Measurements from ENCODE around the gene CLECL1. TPM values are rescaled to one million over a fixed set of nuclear protein-coding genes. Genes with fewer than 3 reads are reported as not detected.

Gene CLECL1
- polyA plus RNA-seq, 1 donor from 2014 or later, result not detected

GRCh38 chr12:9719790-9720189 is 13.1 kb downstream of the CLECL1 start:
- no peaks in the 10 kb centered on the region for H3K36me3 ChIP-seq (ENCODE audit: insufficient read depth, low read length)
- no peak for TF ChIP-seq RAD21 (conservative IDR thresholded peaks at IDR 0.05)
- TF ChIP-seq MXI1 (conservative IDR thresholded peaks at IDR 0.05; ENCODE audit: poor library complexity, severe bottlenecking), result no peak
- no peak for TF ChIP-seq REST (IDR thresholded peaks at IDR 0.05; ENCODE audit: borderline replicate concordance)
- no peak for TF ChIP-seq SMC3 (conservative IDR thresholded peaks at IDR 0.05; ENCODE audit: poor library complexity)
- TF ChIP-seq EZH2 (IDR thresholded peaks at IDR 0.05; ENCODE audit: borderline replicate concordance, insufficient read depth, low read length, poor library complexity, severe bottlenecking), result no peak
- no peak for TF ChIP-seq CTCF (IDR thresholded peaks at IDR 0.05; ENCODE audit: poor library complexity, severe bottlenecking)
- TF ChIP-seq TAF1 (IDR thresholded peaks at IDR 0.05; ENCODE audit: low read depth), result no peak
- no peak for TF ChIP-seq EP300 (conservative IDR thresholded peaks at IDR 0.05; ENCODE audit: poor library complexity, severe bottlenecking)
- no peak for TF ChIP-seq POLR2AphosphoS5 (IDR thresholded peaks at IDR 0.05)

GRCh38 chr12:9718968-9719367 is 13.9 kb downstream of the CLECL1 start:
- Histone ChIP-seq H3K9me2 (ENCODE audit: insufficient read depth, low read length) (no peaks in the 10 kb centered on the region), H3K4me3 (ENCODE audit: low read length) (no peak overlapping the region), H3K79me2 (replicated peaks; ENCODE audit: insufficient read depth, low read length) (no peaks in the 10 kb centered on the region), H3K4me2 (ENCODE audit: low read length) (no peak overlapping the region), H4K20me1 (ENCODE audit: insufficient read depth) (no peaks in the 10 kb centered on the region), H3K9ac (ENCODE audit: low read length) (no peak overlapping the region), H2AFZ (ENCODE audit: low read depth, low read length) (no peak overlapping the region), H3K27ac (ENCODE audit: low read length) (no peak overlapping the region), H3K9me3 (ENCODE audit: low read length) (no peaks in the 10 kb centered on the region), H3K36me3 (ENCODE audit: insufficient read depth, low read length) (no peaks in the 10 kb centered on the region), H3K27me3 (ENCODE audit: insufficient read depth, low read depth, low read length) (no peaks in the 10 kb centered on the region), H3F3A (ENCODE audit: insufficient read depth, low read length, poor library complexity, severe bottlenecking) (no peaks in the 10 kb centered on the region)
- no peak for TF ChIP-seq EZH2 (IDR thresholded peaks at IDR 0.05; ENCODE audit: borderline replicate concordance, insufficient read depth, low read length, poor library complexity, severe bottlenecking)
- no peak for TF ChIP-seq POLR2AphosphoS5 (IDR thresholded peaks at IDR 0.05)
- TF ChIP-seq CTCF (IDR thresholded peaks at IDR 0.05; ENCODE audit: poor library complexity, severe bottlenecking), result no peak
- no peak for TF ChIP-seq REST (IDR thresholded peaks at IDR 0.05; ENCODE audit: borderline replicate concordance)
- TF ChIP-seq RAD21 (conservative IDR thresholded peaks at IDR 0.05), result no peak
- TF ChIP-seq EP300 (conservative IDR thresholded peaks at IDR 0.05; ENCODE audit: poor library complexity, severe bottlenecking), result no peak
- no peak for TF ChIP-seq SMC3 (conservative IDR thresholded peaks at IDR 0.05; ENCODE audit: poor library complexity)
- TF ChIP-seq MXI1 (conservative IDR thresholded peaks at IDR 0.05; ENCODE audit: poor library complexity, severe bottlenecking), result no peak
- no peak for TF ChIP-seq TAF1 (IDR thresholded peaks at IDR 0.05; ENCODE audit: low read depth)

More at GRCh38 chr12:9719790-9720189, 13.1 kb downstream of the CLECL1 start:
- Histone ChIP-seq H3K27ac (ENCODE audit: low read length) (no peak overlapping the region), H3K9ac (ENCODE audit: low read length) (no peak overlapping the region), H2AFZ (ENCODE audit: low read depth, low read length) (no peak overlapping the region), H3K4me3 (ENCODE audit: low read length) (no peak overlapping the region), H3K79me2 (replicated peaks; ENCODE audit: insufficient read depth, low read length) (no peaks in the 10 kb centered on the region), H3K9me2 (ENCODE audit: insufficient read depth, low read length) (no peaks in the 10 kb centered on the region), H3K9me3 (ENCODE audit: low read length) (no peaks in the 10 kb centered on the region), H4K20me1 (ENCODE audit: insufficient read depth) (no peaks in the 10 kb centered on the region), H3F3A (ENCODE audit: insufficient read depth, low read length, poor library complexity, severe bottlenecking) (no peaks in the 10 kb centered on the region), H3K4me2 (ENCODE audit: low read length) (no peak overlapping the region), H3K27me3 (ENCODE audit: insufficient read depth, low read depth, low read length) (no peaks in the 10 kb centered on the region)
